Activated CD4-positive, alpha-beta T cell treated with anti-CD3 and anti-CD28 coated beads, Interleukin-2, amount 50 U/mL, for 1 hour (primary cell): ENCODE data around the gene BTBD2.
A peak's percentile ranks its signal among the peaks of the same experiment; 100 is the strongest.

Source experiments
- DNase-seq: peaks from one replicate; pipeline ENCODE4 v3.0.0-alpha.2; 2020

The BTBD2 gene

GRCh38 chr19:2015608-2015950, at the start of gene BTBD2:
Gene BTBD2 (minus strand): TSS chr19:2015714. CDS start chr19:2015703, 11 bp downstream.
- DNase-seq, result peak; percentile 48

GRCh38 chr19:2064788-2065524, 49.4 kb upstream of the BTBD2 start:
- no peak for DNase-seq

GRCh38 chr19:2064395-2064787, 48.9 kb upstream of the BTBD2 start:
- DNase-seq, result no peak

- DNase-seq, result no peak
Measured at GRCh38 chr19:2063824-2064223, 48.3 kb upstream of the BTBD2 start.

- no peak for DNase-seq
Measured at GRCh38 chr19:2062770-2063169, 47.3 kb upstream of the BTBD2 start.

- DNase-seq, result no peak
Measured at GRCh38 chr19:2062389-2062729, 46.8 kb upstream of the BTBD2 start.

- DNase-seq, result peak; percentile 99
Measured at GRCh38 chr19:2061495-2062388, 46.2 kb upstream of the BTBD2 start.

GRCh38 chr19:2060884-2061494, 45.5 kb upstream of the BTBD2 start:
- no peak for DNase-seq

GRCh38 chr19:2059422-2060201, 44.1 kb upstream of the BTBD2 start:
- DNase-seq, result no peak

- no peak for DNase-seq
Measured at GRCh38 chr19:2058570-2059421, 43.3 kb upstream of the BTBD2 start.

GRCh38 chr19:2057484-2058469, 42.3 kb upstream of the BTBD2 start:
- DNase-seq, result no peak

- DNase-seq, result no peak
Measured at GRCh38 chr19:2056837-2057192, 41.3 kb upstream of the BTBD2 start.

GRCh38 chr19:2055931-2056836, 40.7 kb upstream of the BTBD2 start:
- DNase-seq, result no peak

- no peak for DNase-seq
Measured at GRCh38 chr19:2054763-2055162, 39.2 kb upstream of the BTBD2 start.

GRCh38 chr19:2053601-2054389, 38.3 kb upstream of the BTBD2 start:
- no peak for DNase-seq

GRCh38 chr19:2051773-2052704, 36.5 kb upstream of the BTBD2 start:
- peak; percentile 40 for DNase-seq

- peak; percentile 95 for DNase-seq
Measured at GRCh38 chr19:2050991-2051772, 35.7 kb upstream of the BTBD2 start, which contains the start of gene MKNK2. Gene MKNK2 (minus strand): TSS chr19:2051244. CDS start chr19:2050851, 393 bp downstream.
